B cell (primary cell): ENCODE results near the gene GRK5.

Experiments used
- EZH2 ChIP-seq: IDR thresholded peaks from 2 replicates; pipeline ENCODE4 v1.6.1; 2012; ENCODE audit warnings: borderline replicate concordance, low read depth, mild to moderate bottlenecking, moderate library complexity, low read length; ENCODE audit not compliant: insufficient read depth, poor library complexity, severe bottlenecking
- TF ChIP-seq, protein P1 (sequence below): fragments of 200-600 bp; IDR thresholded peaks from one replicate; pipeline ENCODE4 v1.8.0; 2022; ENCODE audit warnings: antibody characterized with exemption, mild to moderate bottlenecking

DNA sequence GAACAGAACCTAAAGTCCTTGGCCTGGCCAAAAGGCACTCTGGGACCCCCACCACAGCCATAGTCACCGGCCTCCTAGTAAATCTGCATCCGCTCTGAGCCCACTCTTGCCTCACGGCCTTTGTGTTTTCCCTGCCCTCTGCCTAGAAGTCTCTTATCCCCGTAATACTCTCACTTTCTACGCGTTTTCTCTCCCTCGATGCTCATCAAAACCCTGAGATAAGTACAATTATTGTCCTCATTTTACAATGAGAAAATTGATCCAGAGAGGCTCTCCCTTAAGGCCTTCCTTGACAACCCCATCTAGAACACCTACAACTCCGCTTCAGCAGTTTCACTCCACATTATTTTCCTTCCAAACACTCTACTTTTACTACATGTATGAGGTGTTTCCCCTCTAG is 40.3 kb upstream of the GRK5 start:
- TF ChIP-seq, protein P1, sequence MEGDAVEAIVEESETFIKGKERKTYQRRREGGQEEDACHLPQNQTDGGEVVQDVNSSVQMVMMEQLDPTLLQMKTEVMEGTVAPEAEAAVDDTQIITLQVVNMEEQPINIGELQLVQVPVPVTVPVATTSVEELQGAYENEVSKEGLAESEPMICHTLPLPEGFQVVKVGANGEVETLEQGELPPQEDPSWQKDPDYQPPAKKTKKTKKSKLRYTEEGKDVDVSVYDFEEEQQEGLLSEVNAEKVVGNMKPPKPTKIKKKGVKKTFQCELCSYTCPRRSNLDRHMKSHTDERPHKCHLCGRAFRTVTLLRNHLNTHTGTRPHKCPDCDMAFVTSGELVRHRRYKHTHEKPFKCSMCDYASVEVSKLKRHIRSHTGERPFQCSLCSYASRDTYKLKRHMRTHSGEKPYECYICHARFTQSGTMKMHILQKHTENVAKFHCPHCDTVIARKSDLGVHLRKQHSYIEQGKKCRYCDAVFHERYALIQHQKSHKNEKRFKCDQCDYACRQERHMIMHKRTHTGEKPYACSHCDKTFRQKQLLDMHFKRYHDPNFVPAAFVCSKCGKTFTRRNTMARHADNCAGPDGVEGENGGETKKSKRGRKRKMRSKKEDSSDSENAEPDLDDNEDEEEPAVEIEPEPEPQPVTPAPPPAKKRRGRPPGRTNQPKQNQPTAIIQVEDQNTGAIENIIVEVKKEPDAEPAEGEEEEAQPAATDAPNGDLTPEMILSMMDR = no peak
- TF ChIP-seq EZH2 = no peak
